GM12874 (cell line): ENCODE data around the gene TMEM209.

Experiments
- CTCF ChIP-seq: IDR thresholded peaks from 2 replicates; pipeline ENCODE4 v1.5.1; 2011; ENCODE audit warnings: low read depth, mild to moderate bottlenecking, control low read depth, low read length, moderate library complexity; ENCODE audit not compliant: insufficient read depth

Gene TMEM209

GRCh38 chr7:130152493-130153210 lies 52.6 kb downstream of the TMEM209 start:
- no peak for TF ChIP-seq CTCF

GRCh38 chr7:130151591-130152492 lies 53.4 kb downstream of the TMEM209 start:
- no peak for TF ChIP-seq CTCF

- TF ChIP-seq CTCF: no peak
Measured at GRCh38 chr7:130150587-130150986, 54.6 kb downstream of the TMEM209 start.

- no peak for TF ChIP-seq CTCF
Measured at GRCh38 chr7:130149281-130150139, 55.7 kb downstream of the TMEM209 start.

- TF ChIP-seq CTCF: no peak
Measured at GRCh38 chr7:130148561-130148960, 56.6 kb downstream of the TMEM209 start.

GRCh38 chr7:130147710-130148325 lies 57.4 kb downstream of the TMEM209 start:
- TF ChIP-seq CTCF: no peak
